ENCODE data around the gene ACAA1.

GRCh38 chr3:38108649-38109579 is 28.0 kb downstream of the ACAA1 start:
- no peak for TF ChIP-seq CTCF (conservative IDR thresholded peaks at IDR 0.05; ENCODE audit: low read depth, low read length)
- no peak for TF ChIP-seq EZH2 (IDR thresholded peaks at IDR 0.05; ENCODE audit: low read length, unreplicated experiment)

All from PC-3 (cell line).